ENCODE measurements around the gene ACTN4.
"Not testable (repeated sequence)": the region's sequence is repeated elsewhere in the genome, so short reads cannot be mapped to it uniquely, and the experiment has no call there.

ACTN4 gene

DNA sequence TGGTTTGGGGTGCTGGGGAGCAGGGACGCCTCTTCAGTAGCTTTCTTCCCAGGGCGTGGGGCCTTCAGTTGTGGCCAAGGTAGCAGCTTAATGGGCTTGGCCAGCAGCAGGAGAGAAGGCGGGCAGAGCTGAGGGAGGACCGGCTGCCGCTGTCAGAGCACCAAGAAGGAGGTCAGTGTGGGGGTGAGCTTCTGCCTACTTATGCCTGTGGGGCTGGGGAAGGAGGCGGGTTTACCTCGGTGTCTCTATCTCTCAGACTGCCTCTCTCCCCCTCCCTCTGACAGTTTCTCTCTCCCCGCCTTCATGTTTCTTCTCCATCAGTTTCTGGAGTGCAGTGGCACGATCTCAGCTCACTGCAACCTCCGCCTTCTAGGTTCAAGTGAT is 96.8 kb downstream of the ACTN4 start, which contains the start of gene CAPN12:
TSS of gene CAPN12 (minus strand) at position 177 of the 384 bp plus-strand sequence. CDS start 309 bp downstream, outside the sequence.
- no peak within 1 kb of the TSS for H3K4me3 ChIP-seq (ENCODE audit: low read depth, low read length)
- TF ChIP-seq MAX (IDR thresholded peaks at IDR 0.05; ENCODE audit: low read depth, low read length) (no peak), MYC (IDR thresholded peaks at IDR 0.05; ENCODE audit: low read depth, low read length) (no peak), POLR2A (IDR thresholded peaks at IDR 0.05; ENCODE audit: extremely low read depth, insufficient read length) (no peak)
- TF ChIP-seq, protein P1, sequence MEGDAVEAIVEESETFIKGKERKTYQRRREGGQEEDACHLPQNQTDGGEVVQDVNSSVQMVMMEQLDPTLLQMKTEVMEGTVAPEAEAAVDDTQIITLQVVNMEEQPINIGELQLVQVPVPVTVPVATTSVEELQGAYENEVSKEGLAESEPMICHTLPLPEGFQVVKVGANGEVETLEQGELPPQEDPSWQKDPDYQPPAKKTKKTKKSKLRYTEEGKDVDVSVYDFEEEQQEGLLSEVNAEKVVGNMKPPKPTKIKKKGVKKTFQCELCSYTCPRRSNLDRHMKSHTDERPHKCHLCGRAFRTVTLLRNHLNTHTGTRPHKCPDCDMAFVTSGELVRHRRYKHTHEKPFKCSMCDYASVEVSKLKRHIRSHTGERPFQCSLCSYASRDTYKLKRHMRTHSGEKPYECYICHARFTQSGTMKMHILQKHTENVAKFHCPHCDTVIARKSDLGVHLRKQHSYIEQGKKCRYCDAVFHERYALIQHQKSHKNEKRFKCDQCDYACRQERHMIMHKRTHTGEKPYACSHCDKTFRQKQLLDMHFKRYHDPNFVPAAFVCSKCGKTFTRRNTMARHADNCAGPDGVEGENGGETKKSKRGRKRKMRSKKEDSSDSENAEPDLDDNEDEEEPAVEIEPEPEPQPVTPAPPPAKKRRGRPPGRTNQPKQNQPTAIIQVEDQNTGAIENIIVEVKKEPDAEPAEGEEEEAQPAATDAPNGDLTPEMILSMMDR (IDR thresholded peaks at IDR 0.05; ENCODE audit: low read depth, low read length) = no peak
- DNase-seq (ENCODE audit: low read depth) = no peak

GRCh38 chr19:38744874-38745273 is 97.4 kb downstream of the ACTN4 start:
- TF ChIP-seq, protein P1 (IDR thresholded peaks at IDR 0.05; ENCODE audit: low read depth, low read length) = no peak
- TF ChIP-seq POLR2A (IDR thresholded peaks at IDR 0.05; ENCODE audit: extremely low read depth, insufficient read length) = no peak
- TF ChIP-seq MYC (IDR thresholded peaks at IDR 0.05; ENCODE audit: low read depth, low read length) = no peak
- TF ChIP-seq MAX (IDR thresholded peaks at IDR 0.05; ENCODE audit: low read depth, low read length) = no peak
- no peak overlapping the region for H3K4me3 ChIP-seq (ENCODE audit: low read depth, low read length)
- DNase-seq (ENCODE audit: low read depth) = no peak

DNA sequence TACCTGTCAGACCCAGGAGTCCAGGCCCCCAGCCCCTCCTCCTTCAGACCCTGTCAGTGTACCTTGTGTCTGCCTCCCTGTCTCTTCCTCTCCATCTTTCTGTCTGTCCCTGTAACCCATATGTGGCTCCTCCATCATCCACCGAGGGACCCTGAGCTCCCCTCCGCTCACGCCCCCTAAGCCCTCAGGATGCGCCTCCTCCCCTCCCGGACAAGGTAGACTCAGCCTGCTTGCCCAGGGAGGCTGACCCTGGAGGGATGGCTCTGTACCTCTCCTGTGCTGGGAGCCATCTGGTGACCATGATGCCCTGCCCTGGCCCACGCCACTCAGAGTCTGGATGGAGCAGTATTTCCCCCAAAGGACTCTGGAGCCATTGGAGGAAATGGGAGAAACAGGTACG is 97.9 kb downstream of the ACTN4 start:
- no peak for TF ChIP-seq MAX (IDR thresholded peaks at IDR 0.05; ENCODE audit: low read depth, low read length)
- no peak for DNase-seq (ENCODE audit: low read depth)
- H3K4me3 ChIP-seq (ENCODE audit: low read depth, low read length) = no peak overlapping the region

DNA sequence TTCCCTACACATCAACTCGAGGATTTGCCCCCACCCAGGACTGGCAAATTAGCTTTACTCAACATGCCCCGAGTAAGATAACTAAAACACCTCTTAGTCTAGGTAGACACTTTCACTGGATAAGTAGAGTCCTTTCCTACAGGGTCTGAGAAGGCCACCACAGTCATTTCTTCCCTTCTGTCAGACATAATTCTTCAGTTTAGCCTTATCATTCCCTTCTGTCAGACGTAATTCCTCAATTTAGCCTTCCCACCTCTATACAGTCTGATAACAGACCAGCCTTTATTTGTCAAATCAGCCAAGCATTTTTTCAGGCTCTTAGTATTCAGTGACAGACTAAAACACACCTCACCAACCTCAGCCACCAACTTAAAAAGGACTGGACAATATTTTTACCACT is 106.3 kb downstream of the ACTN4 start:
- H3K4me3 ChIP-seq (ENCODE audit: low read depth, low read length); DNase-seq (ENCODE audit: low read depth): not testable (repeated sequence)

- H3K4me3 ChIP-seq (ENCODE audit: low read depth, low read length); DNase-seq (ENCODE audit: low read depth): not testable (repeated sequence)
These were observed 106.7 kb downstream of the ACTN4 start for GRCh38 chr19:38754196-38754595.

DNA sequence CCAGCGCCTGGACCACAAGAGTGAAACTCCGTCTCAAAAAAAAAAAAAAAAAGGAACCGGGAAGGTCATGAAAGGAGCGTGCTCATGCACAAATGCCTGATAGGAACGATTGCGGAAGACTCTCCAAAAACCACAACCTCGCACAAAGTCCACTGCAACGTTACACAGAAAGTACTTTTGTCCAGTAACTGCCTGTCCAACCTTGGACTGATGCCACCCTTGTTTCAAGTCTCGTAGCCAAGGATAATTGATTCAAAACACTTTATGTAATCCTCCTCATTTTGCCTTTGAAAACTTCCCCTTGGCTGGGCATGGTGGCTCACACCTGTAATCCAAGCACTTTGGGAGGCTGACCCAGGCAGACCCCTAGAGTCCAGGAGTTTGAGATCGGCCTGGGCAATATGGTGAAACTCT is 112.1 kb downstream of the ACTN4 start:
- no peak for DNase-seq (ENCODE audit: low read depth)
- TF ChIP-seq MYC (IDR thresholded peaks at IDR 0.05; ENCODE audit: low read depth, low read length) = no peak
- TF ChIP-seq, protein P1 (IDR thresholded peaks at IDR 0.05; ENCODE audit: low read depth, low read length) = no peak
- no peak overlapping the region for H3K4me3 ChIP-seq (ENCODE audit: low read depth, low read length)

GRCh38 chr19:38760805-38761517 is 113.5 kb downstream of the ACTN4 start:
- H3K4me3 ChIP-seq (ENCODE audit: low read depth, low read length); DNase-seq (ENCODE audit: low read depth): not testable (repeated sequence)

DNA sequence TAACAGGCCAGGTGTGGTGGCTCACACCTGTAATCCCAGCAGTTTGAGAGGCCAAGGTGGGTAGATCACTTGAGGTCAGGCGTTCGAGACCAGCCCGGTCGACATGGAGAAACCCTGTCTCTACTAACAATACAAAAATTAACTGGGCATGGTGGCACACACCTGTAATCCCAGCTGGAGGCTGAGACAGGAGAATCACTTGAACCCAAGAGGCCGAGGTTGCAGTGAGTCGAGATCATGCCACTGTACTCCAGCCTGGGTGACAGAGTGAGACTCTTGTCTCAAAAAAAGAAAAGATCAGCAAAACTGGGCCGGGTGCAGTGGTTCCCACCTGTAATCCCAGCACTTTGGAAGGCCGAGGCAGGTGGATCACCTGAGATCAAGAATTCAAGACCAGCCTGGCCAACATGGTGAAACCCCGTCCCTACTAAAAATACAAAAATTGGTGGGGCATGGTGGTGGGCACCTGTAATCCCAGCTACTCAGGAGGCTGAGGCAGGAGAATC is 114.5 kb downstream of the ACTN4 start:
- H3K4me3 ChIP-seq (ENCODE audit: low read depth, low read length); DNase-seq (ENCODE audit: low read depth): not testable (repeated sequence)

DNA sequence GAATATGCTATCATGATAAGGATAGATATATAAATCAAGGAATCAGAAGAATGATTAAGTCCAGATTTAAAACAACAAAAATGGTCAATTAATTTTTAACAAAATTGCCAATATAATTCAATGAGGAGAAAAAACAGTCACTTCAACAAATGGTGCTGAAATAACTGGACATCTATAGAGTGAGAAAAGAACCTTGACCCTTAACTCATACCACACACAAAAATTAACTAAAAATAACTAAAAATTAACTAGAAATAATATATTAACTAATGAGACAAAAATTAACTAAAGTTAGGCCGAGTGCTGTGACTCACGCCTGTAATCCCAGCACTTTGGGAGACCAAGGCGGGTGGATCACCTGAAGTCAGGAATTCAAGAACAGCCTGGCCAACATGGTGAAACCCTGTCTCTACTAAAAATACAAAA is 116.4 kb downstream of the ACTN4 start:
- TF ChIP-seq, protein P1 (IDR thresholded peaks at IDR 0.05; ENCODE audit: low read depth, low read length) = no peak
- no peak for TF ChIP-seq MAX (IDR thresholded peaks at IDR 0.05; ENCODE audit: low read depth, low read length)
- no peak overlapping the region for H3K4me3 ChIP-seq (ENCODE audit: low read depth, low read length)
- no peak for DNase-seq (ENCODE audit: low read depth)

Data from NB4 (cell line).